OCI-LY7 (cell line): ENCODE results near the gene LRRC8E.

ENCODE experiments used
- CTCF ChIP-seq: fragments of 200-600 bp; sonication (generic); conservative IDR thresholded peaks from 2 replicates; pipeline ENCODE4 v1.5.1; 2014; ENCODE audit warnings: mild to moderate bottlenecking, antibody characterized with exemption, low read length, moderate library complexity, mixed read lengths
- EZH2phosphoT487 ChIP-seq: fragments of 200-600 bp; sonication (generic); IDR thresholded peaks from 2 replicates; pipeline ENCODE4 v1.6.1; 2018; ENCODE audit warnings: low read depth, borderline replicate concordance, mild to moderate bottlenecking, mixed run types, antibody characterized with exemption, low read length, moderate library complexity, mixed read lengths

GRCh38 chr19:7915250-7916102, 27.2 kb downstream of the LRRC8E start:
- TF ChIP-seq EZH2phosphoT487: no peak
- TF ChIP-seq CTCF: no peak
